ENCODE data around the gene UBA1. TPM values are rescaled to one million over a fixed set of nuclear protein-coding genes. Genes with fewer than 3 reads are reported as not detected.

Gene UBA1
- total and polyA plus RNA-seq, 10 of the 15 experiments (the other 5 are each of a cell fraction or from before 2014, with no cell fraction given), result 60.4 to 314 (median 216) TPM

- TF ChIP-seq ZBED1 (IDR thresholded peaks at IDR 0.05; ENCODE audit: borderline replicate concordance), result no peak
- TF ChIP-seq RAD21 (IDR thresholded peaks at IDR 0.05; ENCODE audit: insufficient read depth, low read depth, low read length), result no peak
- TF ChIP-seq MAX (IDR thresholded peaks at IDR 0.05; ENCODE audit: low read depth, low read length), result peak; percentile 54; the same call in 1 of the 2 replicates
- no peak for TF ChIP-seq NFXL1 (IDR thresholded peaks at IDR 0.05; ENCODE audit: borderline replicate concordance)
- no peak for TF ChIP-seq HDAC2 (IDR thresholded peaks at IDR 0.05)
- no peak for TF ChIP-seq CUX1 (IDR thresholded peaks at IDR 0.05; ENCODE audit: insufficient replicate concordance, low read depth, low read length)
- TF ChIP-seq ETV6 (conservative IDR thresholded peaks at IDR 0.05 in 1 of 2, IDR thresholded peaks at IDR 0.05 in 1 of 2; ENCODE audit: borderline replicate concordance in 1 of 2, low read depth in 1 of 2), result no peak
- peak; percentile 95 for TF ChIP-seq HDGF (IDR thresholded peaks at IDR 0.05)
- no peak for TF ChIP-seq ATF3 (IDR thresholded peaks at IDR 0.05; ENCODE audit: borderline replicate concordance, extremely low read depth, low read depth, low read length)
- no peak for TF ChIP-seq USF1 (IDR thresholded peaks at IDR 0.05; ENCODE audit: borderline replicate concordance, extremely low read length, insufficient read depth, low read depth, low read length)
- no peak for TF ChIP-seq SMARCA5 (IDR thresholded peaks at IDR 0.05)
- no peak for TF ChIP-seq CEBPZ (IDR thresholded peaks at IDR 0.05; ENCODE audit: low read depth, low read length)
- no peak for TF ChIP-seq SREBF1 (IDR thresholded peaks at IDR 0.05; ENCODE audit: low read length)
- TF ChIP-seq CBX3 (IDR thresholded peaks at IDR 0.05; ENCODE audit: borderline replicate concordance, low read depth), result no peak
- TF ChIP-seq NBN (IDR thresholded peaks at IDR 0.05), result no peak
- TF ChIP-seq IKZF2 (IDR thresholded peaks at IDR 0.05), result no peak
- TF ChIP-seq CREB1 (IDR thresholded peaks at IDR 0.05; ENCODE audit: low read depth), result peak; percentile 57
- TF ChIP-seq NR2F1 (conservative IDR thresholded peaks at IDR 0.05), result no peak
- TF ChIP-seq TCF12 (IDR thresholded peaks at IDR 0.05; ENCODE audit: low read depth, low read length), result 0 out of 2 replicates have a peak, but pooled peaks have one; percentile 10
- no peak for TF ChIP-seq RB1 (IDR thresholded peaks at IDR 0.05; ENCODE audit: borderline replicate concordance)
Observed at GRCh38 chrX:47217852-47218279, 24.2 kb downstream of the UBA1 start (continued).

Measured in GM12878 (cell line).